Tongue (tissue), 2 donors: ENCODE measurements around the gene KCTD17. TPM values are rescaled to one million over a fixed set of nuclear protein-coding genes. Genes with fewer than 3 reads are reported as not detected.
A peak's percentile ranks its signal among the peaks of the same experiment; 100 is the strongest.

ENCODE experiments used
- DNase-seq: peaks from one replicate; pipeline ENCODE4 v3.0.0-alpha.2; 2015
- total RNA-seq: library from RNA; depleted of rRNA; stranded (reverse); fragments of >200 nt; gene quantifications from one replicate; pipeline ENCODE4 v1.2.3, GENCODE V29; 2014

The KCTD17 gene
- total RNA-seq, 1 donor from 2014 or later, result 22.4 TPM

- DNase-seq, result no peak
Observed at GRCh38 chr22:37080438-37080837, 28.9 kb downstream of the KCTD17 start.

GRCh38 chr22:37080838-37081237, 29.3 kb downstream of the KCTD17 start:
- DNase-seq, result no peak

GRCh38 chr22:37082251-37082873, 30.8 kb downstream of the KCTD17 start:
- DNase-seq, result no peak

- DNase-seq, result no peak
Observed at GRCh38 chr22:37083914-37084313, 32.4 kb downstream of the KCTD17 start.

GRCh38 chr22:37084385-37084784, 32.8 kb downstream of the KCTD17 start:
- no peak for DNase-seq

- no peak for DNase-seq
Observed at GRCh38 chr22:37086184-37086583, 34.6 kb downstream of the KCTD17 start.

GRCh38 chr22:37088108-37088605, 36.6 kb downstream of the KCTD17 start:
- peak; percentile 32 for DNase-seq

GRCh38 chr22:37088750-37089408, 37.3 kb downstream of the KCTD17 start:
- DNase-seq, result no peak

- no peak for DNase-seq
Observed at GRCh38 chr22:37089434-37089833, 37.9 kb downstream of the KCTD17 start.

- peak; percentile 64 for DNase-seq
Observed at GRCh38 chr22:37090920-37091695, 39.6 kb downstream of the KCTD17 start.

GRCh38 chr22:37091994-37092393, 40.5 kb downstream of the KCTD17 start:
- DNase-seq, result no peak

GRCh38 chr22:37092997-37093396, 41.5 kb downstream of the KCTD17 start:
- DNase-seq, result no peak

GRCh38 chr22:37094239-37094638, 42.7 kb downstream of the KCTD17 start:
- DNase-seq, result no peak

- no peak for DNase-seq
Observed at GRCh38 chr22:37095113-37095512, 43.6 kb downstream of the KCTD17 start.

GRCh38 chr22:37097346-37097745, 45.8 kb downstream of the KCTD17 start:
- no peak for DNase-seq

- peak; percentile 49 for DNase-seq
Observed at GRCh38 chr22:37098976-37099591, 47.5 kb downstream of the KCTD17 start.

- DNase-seq, result no peak
Observed at GRCh38 chr22:37100589-37101127, 49.1 kb downstream of the KCTD17 start.

- no peak for DNase-seq
Observed at GRCh38 chr22:37101311-37102066, 49.9 kb downstream of the KCTD17 start.

- no peak for DNase-seq
Observed at GRCh38 chr22:37103151-37103550, 51.6 kb downstream of the KCTD17 start.

GRCh38 chr22:37103656-37104452, 52.3 kb downstream of the KCTD17 start:
- no peak for DNase-seq

- DNase-seq, result no peak
Observed at GRCh38 chr22:37105154-37105553, 53.6 kb downstream of the KCTD17 start.
